Suprapubic skin (tissue), 4 donors: ENCODE measurements around the gene HOXB3.

ENCODE experiments used
- CTCF ChIP-seq, 2 donors: fragments of 200-600 bp in 1 of 2; fragments of 450-650 bp in 1 of 2; sonication (generic) in 1 of 2; IDR thresholded peaks; one replicate each; pipeline ENCODE4 v1.5.1; 2016 to 2019; ENCODE audit warnings: antibody characterized with exemption in 2 of 2, mild to moderate bottlenecking in 1 of 2, moderate library complexity in 1 of 2
- POLR2A ChIP-seq, 2 donors: fragments of 450-650 bp; IDR thresholded peaks; one replicate each; pipeline ENCODE4 v1.6.1; 2017; ENCODE audit warnings: antibody characterized with exemption in 2 of 2, mild to moderate bottlenecking in 2 of 2, moderate library complexity in 2 of 2
- POLR2AphosphoS5 ChIP-seq, 3 donors: sonication (generic); formaldehyde crosslinking; IDR thresholded peaks; one replicate each; pipeline ENCODE4 v1.6.1; 2017; ENCODE audit warnings: antibody characterized with exemption in 3 of 3

- no peak for TF ChIP-seq CTCF (IDR thresholded peaks at IDR 0.05)
- TF ChIP-seq POLR2A (IDR thresholded peaks at IDR 0.05), result no peak
- no peak for TF ChIP-seq POLR2AphosphoS5 (IDR thresholded peaks at IDR 0.05)
These were observed 2.5 kb upstream of the HOXB3 start for GRCh38 chr17:48592577-48592976.
